Measurements from ENCODE around the gene TBX1.
"Not testable (repeated sequence)": the region's sequence is repeated elsewhere in the genome, so short reads cannot be mapped to it uniquely, and the experiment has no call there.

The TBX1 gene

DNA sequence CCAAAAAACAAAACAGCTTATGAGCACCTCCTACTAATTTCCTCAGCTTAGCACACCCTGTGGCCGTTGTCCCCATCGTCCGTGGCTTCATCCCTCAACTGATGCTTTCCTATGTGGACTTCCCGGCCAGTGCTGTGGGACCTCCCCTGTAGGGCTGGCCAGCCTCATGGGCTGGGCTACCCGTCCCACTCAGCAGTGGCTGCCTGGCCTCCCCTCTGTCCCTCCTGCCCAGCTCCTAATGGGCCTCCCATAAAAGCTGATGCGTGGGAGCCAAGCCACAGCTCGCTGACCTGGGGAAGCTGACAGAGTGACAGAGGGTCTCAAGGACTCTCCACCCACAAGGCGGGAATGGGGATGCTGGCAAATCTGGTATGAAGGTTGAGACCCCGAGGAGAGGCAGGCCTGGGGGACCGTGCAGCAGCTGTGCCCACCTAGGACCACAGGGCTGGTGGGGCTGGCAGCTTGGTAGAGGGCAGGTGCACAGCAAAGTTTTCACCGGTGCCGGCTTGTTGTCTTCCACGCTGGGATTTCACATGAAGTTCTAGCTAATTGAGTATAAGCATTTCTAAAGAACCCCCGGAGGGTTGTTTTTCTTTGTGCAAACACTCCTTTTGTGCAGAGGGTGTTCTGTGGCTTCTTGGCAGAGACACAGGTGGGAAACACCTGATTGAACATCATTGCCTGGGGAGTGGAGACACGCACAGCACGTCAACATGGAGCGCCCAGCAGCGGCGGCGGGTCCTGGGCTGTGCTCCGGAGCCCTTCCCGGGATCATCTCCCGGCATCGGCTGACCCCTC, 23.2 kb downstream of the TBX1 start:
- Mint-ChIP-seq H3K9me3 (no peaks in the 10 kb centered on the region), H3K4me3 (no peak overlapping the region), H3K27me3 (ENCODE audit: low read depth) (peaks cover 12% of the 10 kb centered on the region), H3K27ac (no peak overlapping the region), H3K36me3 (ENCODE audit: low read depth) (no peaks in the 10 kb centered on the region), H3K4me1 (ENCODE audit: low read depth) (peaks cover 3% of the 10 kb centered on the region)
- DNase-seq (ENCODE audit: low spot score), result no peak

GRCh38 chr22:19784384-19785175, 24.0 kb downstream of the TBX1 start:
- Mint-ChIP-seq H3K9me3 (no peaks in the 10 kb centered on the region), H3K27me3 (ENCODE audit: low read depth) (peaks cover 9% of the 10 kb centered on the region), H3K4me1 (ENCODE audit: low read depth) (peaks cover 3% of the 10 kb centered on the region), H3K27ac (no peak overlapping the region), H3K36me3 (ENCODE audit: low read depth) (no peaks in the 10 kb centered on the region), H3K4me3 (no peak overlapping the region)
- DNase-seq (ENCODE audit: low spot score), result no peak

DNA sequence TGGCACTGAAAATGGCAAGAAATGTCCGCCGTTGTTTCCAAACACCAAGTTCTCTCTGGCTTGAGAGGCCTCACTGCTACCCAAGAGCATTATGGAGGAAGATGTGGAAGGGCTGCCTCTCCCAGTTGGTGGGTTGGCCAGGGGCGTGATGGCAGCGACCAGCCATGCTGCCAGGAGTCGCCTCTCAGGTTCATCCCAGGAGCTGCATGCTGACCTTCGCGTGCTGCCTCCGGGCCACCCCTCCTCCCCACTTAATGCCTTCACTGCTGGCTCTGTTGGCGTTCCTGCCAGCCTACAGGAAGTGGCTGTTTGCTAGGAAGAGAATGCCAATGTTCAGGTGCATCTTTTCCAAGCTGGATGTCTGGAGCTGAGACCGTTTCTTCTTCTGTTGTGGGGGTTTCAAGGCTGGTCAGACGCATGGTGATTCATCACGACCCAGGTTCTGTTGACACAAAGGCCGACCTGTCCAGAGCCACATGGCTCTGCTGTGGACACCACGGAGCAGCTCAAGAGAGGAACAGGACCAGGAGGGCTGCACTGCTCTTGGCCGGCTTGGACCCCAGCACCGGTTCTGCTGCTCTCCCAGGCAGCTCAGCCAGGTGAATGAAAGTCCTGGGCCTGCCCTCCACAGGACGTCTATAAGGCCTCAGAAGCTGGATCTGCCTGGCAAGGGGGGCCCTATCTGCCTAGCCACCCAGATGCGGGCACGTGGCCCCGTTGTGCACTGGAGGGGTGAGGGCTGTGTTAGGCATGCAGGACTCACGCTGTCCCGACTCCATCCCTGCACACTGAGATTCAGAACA, 25.1 kb downstream of the TBX1 start:
- H3K27me3 Mint-ChIP-seq (ENCODE audit: low read depth), result peaks cover 4% of the 10 kb centered on the region
- no peaks in the 10 kb centered on the region for H3K4me1 Mint-ChIP-seq (ENCODE audit: low read depth)
- no peak for DNase-seq (ENCODE audit: low spot score)
- H3K36me3 Mint-ChIP-seq (ENCODE audit: low read depth), result no peaks in the 10 kb centered on the region
- H3K27ac Mint-ChIP-seq, result no peak overlapping the region
- H3K4me3 Mint-ChIP-seq, result no peak overlapping the region
- no peaks in the 10 kb centered on the region for H3K9me3 Mint-ChIP-seq

- Mint-ChIP-seq H3K9me3 (no peaks in the 10 kb centered on the region), H3K4me3 (no peak overlapping the region), H3K36me3 (ENCODE audit: low read depth) (peaks cover 1% of the 10 kb centered on the region), H3K27ac (no peak overlapping the region), H3K27me3 (ENCODE audit: low read depth) (peaks cover 3% of the 10 kb centered on the region), H3K4me1 (ENCODE audit: low read depth) (no peaks in the 10 kb centered on the region)
- DNase-seq (ENCODE audit: low spot score), result no peak
These were observed 25.6 kb downstream of the TBX1 start for GRCh38 chr22:19786264-19786585.

- Mint-ChIP-seq H3K27me3 (ENCODE audit: low read depth) (no peaks in the 10 kb centered on the region), H3K36me3 (ENCODE audit: low read depth) (peaks cover 9% of the 10 kb centered on the region), H3K4me3 (no peak overlapping the region), H3K27ac (no peak overlapping the region), H3K4me1 (ENCODE audit: low read depth) (no peaks in the 10 kb centered on the region), H3K9me3 (peaks cover 4% of the 10 kb centered on the region)
- DNase-seq (ENCODE audit: low spot score), result no peak
These were observed 26.6 kb downstream of the TBX1 start for GRCh38 chr22:19786959-19787848.

- H3K36me3 Mint-ChIP-seq (ENCODE audit: low read depth), result peaks cover 9% of the 10 kb centered on the region
- H3K4me3 Mint-ChIP-seq, result no peak overlapping the region
- H3K4me1 Mint-ChIP-seq (ENCODE audit: low read depth), result no peaks in the 10 kb centered on the region
- no peak for DNase-seq (ENCODE audit: low spot score)
- H3K9me3 Mint-ChIP-seq, result peaks cover 4% of the 10 kb centered on the region
- no peaks in the 10 kb centered on the region for H3K27me3 Mint-ChIP-seq (ENCODE audit: low read depth)
- no peak overlapping the region for H3K27ac Mint-ChIP-seq
These were observed 27.2 kb downstream of the TBX1 start for GRCh38 chr22:19787849-19788141.

DNA sequence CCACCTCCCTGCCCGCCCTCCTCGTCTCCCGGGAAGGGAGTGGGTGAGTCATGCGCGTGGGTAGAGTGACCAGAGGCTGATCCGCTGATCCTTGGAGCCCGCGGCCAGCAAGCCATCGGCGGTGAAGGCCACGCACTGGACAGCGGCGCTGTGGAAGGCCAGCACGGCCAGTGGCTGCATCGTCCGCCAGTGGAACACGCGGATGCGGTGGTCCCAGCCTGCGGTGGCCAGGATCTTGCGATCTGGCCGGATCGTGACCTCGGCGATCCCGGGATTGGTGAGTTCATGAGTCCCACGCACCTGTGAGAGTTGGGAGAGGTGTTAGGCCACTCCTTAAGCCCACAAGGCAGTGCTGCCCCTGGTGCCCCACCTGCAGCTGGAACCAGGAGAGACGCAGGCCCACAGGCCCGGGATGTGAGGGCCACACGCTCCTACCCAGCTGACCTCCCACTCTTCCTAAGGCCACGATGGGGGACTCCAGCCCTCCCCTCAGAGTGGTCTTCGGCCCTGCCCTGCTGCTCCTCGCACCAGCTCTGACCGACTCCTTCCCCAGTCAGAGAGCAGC, 28.2 kb downstream of the TBX1 start:
- Mint-ChIP-seq H3K4me3 (no peak overlapping the region), H3K27ac (no peak overlapping the region), H3K9me3 (peaks cover 10% of the 10 kb centered on the region), H3K4me1 (ENCODE audit: low read depth) (no peaks in the 10 kb centered on the region), H3K27me3 (ENCODE audit: low read depth) (no peaks in the 10 kb centered on the region), H3K36me3 (ENCODE audit: low read depth) (peaks cover 13% of the 10 kb centered on the region)
- DNase-seq (ENCODE audit: low spot score), result no peak

- H3K36me3 Mint-ChIP-seq (ENCODE audit: low read depth), result peaks cover 13% of the 10 kb centered on the region
- DNase-seq (ENCODE audit: low spot score), result no peak
These were observed 28.8 kb downstream of the TBX1 start for GRCh38 chr22:19789406-19789805.

DNA sequence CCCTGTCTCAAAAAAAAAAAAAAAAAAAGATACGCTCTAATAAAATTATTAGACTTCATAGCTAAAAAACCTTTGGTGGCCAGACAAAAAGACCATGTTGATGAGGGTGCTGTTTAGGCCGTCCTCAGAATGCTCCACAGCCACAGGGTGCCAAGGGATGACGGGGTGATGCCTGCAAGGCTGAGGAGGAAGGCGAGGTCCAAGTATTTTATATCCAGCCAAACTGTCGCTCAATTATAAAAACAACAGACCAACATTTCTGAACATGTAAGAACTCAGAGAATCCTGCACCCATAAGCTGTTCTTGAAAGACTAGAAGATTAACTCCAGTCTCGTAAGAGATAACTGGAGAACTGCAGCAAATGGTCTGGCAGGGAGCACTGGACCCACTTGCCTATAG, 29.2 kb downstream of the TBX1 start:
- Mint-ChIP-seq H3K36me3 (ENCODE audit: low read depth) (peaks cover 13% of the 10 kb centered on the region), H3K9me3 (peaks cover 10% of the 10 kb centered on the region), H3K4me3 (no peak overlapping the region), H3K4me1 (ENCODE audit: low read depth) (no peaks in the 10 kb centered on the region), H3K27me3 (ENCODE audit: low read depth) (no peaks in the 10 kb centered on the region), H3K27ac (no peak overlapping the region)
- DNase-seq (ENCODE audit: low spot score), result no peak

More at GRCh38 chr22:19789406-19789805, 28.8 kb downstream of the TBX1 start:
- H3K27me3 Mint-ChIP-seq (ENCODE audit: low read depth), result no peaks in the 10 kb centered on the region
- H3K4me3 Mint-ChIP-seq, result no peak overlapping the region
- H3K27ac Mint-ChIP-seq, result no peak overlapping the region
- peaks cover 10% of the 10 kb centered on the region for H3K9me3 Mint-ChIP-seq
- no peaks in the 10 kb centered on the region for H3K4me1 Mint-ChIP-seq (ENCODE audit: low read depth)

DNA sequence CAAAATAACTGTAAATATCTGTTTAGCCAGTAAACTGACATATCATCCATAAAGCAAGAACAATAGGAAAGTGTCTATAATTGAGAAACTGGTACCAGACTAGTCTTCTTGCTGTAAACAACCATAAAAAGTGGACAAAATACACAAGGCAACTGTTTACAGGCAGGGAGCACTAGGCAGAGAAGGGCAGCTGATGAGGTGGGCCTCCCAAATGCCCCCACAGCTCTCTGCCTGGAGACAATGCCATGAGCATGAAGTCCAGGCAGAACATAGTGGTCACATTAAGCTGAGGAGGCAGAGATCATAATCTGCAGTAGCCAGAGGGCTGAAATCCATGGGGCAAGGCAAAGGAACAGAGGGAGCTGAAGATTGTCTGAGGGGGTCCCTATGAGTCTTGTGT, 30.7 kb downstream of the TBX1 start:
- Mint-ChIP-seq H3K27ac (no peak overlapping the region), H3K4me3 (no peak overlapping the region), H3K36me3 (ENCODE audit: low read depth) (peaks cover 13% of the 10 kb centered on the region), H3K4me1 (ENCODE audit: low read depth) (no peaks in the 10 kb centered on the region), H3K9me3 (peaks cover 10% of the 10 kb centered on the region), H3K27me3 (ENCODE audit: low read depth) (no peaks in the 10 kb centered on the region)
- no peak for DNase-seq (ENCODE audit: low spot score)

DNA sequence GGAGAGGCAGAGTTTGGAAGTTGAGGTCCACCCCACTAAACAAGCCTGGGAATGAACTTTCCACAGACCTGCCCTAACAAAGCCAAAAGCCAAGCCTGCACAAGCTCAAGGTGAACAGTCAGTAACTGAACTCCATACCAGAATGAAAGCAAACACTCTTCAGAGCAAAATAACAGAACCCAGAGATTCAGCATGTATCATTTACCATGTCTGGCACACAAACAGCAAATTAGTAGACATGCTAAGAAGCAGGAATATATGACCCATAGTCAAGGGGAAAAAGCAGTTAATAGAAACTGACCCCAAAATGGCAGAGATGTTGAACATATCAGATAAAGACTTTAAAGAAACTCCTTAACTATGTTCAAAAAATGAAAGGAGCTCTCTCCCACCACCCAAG, 31.3 kb downstream of the TBX1 start:
- no peak for DNase-seq (ENCODE audit: low spot score)
- no peak overlapping the region for H3K27ac Mint-ChIP-seq
- H3K27me3 Mint-ChIP-seq (ENCODE audit: low read depth), result no peaks in the 10 kb centered on the region
- peaks cover 13% of the 10 kb centered on the region for H3K36me3 Mint-ChIP-seq (ENCODE audit: low read depth)
- H3K9me3 Mint-ChIP-seq, result peaks cover 10% of the 10 kb centered on the region
- H3K4me1 Mint-ChIP-seq (ENCODE audit: low read depth), result no peaks in the 10 kb centered on the region
- no peak overlapping the region for H3K4me3 Mint-ChIP-seq

- H3K4me3 Mint-ChIP-seq; H3K27me3 Mint-ChIP-seq (ENCODE audit: low read depth); DNase-seq (ENCODE audit: low spot score); H3K27ac Mint-ChIP-seq; H3K4me1 Mint-ChIP-seq (ENCODE audit: low read depth); H3K9me3 Mint-ChIP-seq: not testable (repeated sequence)
- H3K36me3 Mint-ChIP-seq (ENCODE audit: low read depth), result peaks cover 13% of the 10 kb centered on the region
These were observed 31.9 kb downstream of the TBX1 start for GRCh38 chr22:19792383-19792896.

DNA sequence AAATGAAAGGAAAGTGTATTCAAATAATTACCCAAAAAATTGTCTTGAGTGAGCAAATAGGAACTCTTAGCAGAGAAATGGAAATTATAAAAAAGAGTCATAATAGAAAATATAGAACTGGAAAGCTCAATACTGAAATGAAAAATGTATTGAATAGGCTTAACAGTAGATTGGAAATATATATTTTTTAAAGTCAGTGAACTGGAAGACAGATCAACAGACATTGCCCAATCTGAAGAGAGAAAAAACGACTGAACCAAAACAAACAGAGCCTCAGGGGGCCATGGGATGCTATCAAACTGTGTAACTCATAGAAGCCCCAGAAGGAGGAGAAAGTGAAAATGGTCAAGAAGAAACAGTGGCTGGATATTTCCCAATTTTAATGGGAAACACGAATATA, 32.6 kb downstream of the TBX1 start:
- DNase-seq (ENCODE audit: low spot score), result no peak
- H3K9me3 Mint-ChIP-seq, result peaks cover 10% of the 10 kb centered on the region
- H3K4me3 Mint-ChIP-seq, result no peak overlapping the region
- H3K36me3 Mint-ChIP-seq (ENCODE audit: low read depth), result peaks cover 13% of the 10 kb centered on the region
- no peak overlapping the region for H3K27ac Mint-ChIP-seq
- H3K27me3 Mint-ChIP-seq (ENCODE audit: low read depth), result no peaks in the 10 kb centered on the region
- no peaks in the 10 kb centered on the region for H3K4me1 Mint-ChIP-seq (ENCODE audit: low read depth)

Data from T-helper 2 cell treated with Interferon-gamma antibody and Interleukin-4, amounts not matched to agents 5 μg/mL and 100 μg/mL, for 36 hours (primary cell).